GM23338 (cell line): ENCODE results near the gene DOP1B. TPM values are rescaled to one million over a fixed set of nuclear protein-coding genes. Genes with fewer than 3 reads are reported as not detected.
"Not testable (repeated sequence)": the region's sequence is repeated elsewhere in the genome, so short reads cannot be mapped to it uniquely, and the experiment has no call there.

ENCODE experiments used
- ATAC-seq: fragments of 200-7000 bp; cut with Tn5 transposase; 3 replicates; pipeline ENCODE4 v1.9.1; 2020
- DNase-seq: peaks from one replicate; pipeline ENCODE4 v3.0.0-alpha.2; 2015; ENCODE audit warnings: low spot score
- H2AFZ ChIP-seq: fragments of 200-600 bp; sonication (generic); 2 replicates; pipeline ENCODE4 v1.8.0; 2016; ENCODE audit warnings: antibody characterized with exemption, mild to moderate bottlenecking, moderate library complexity
- H3F3A ChIP-seq: fragments of 200-600 bp; sonication (generic); replicated peaks from 2 replicates; pipeline ENCODE4 v1.8.0; 2017; ENCODE audit warnings: antibody characterized with exemption, mixed run types, low read depth
- H3K27ac ChIP-seq: fragments of 200-600 bp; sonication (generic); 2 replicates; pipeline ENCODE4 v1.6.1; 2016; ENCODE audit warnings: low read depth
- H3K27me3 ChIP-seq: fragments of 200-600 bp; sonication (generic); 2 replicates; pipeline ENCODE4 v1.8.0; 2016; ENCODE audit warnings: mild to moderate bottlenecking, mixed run types, moderate library complexity; ENCODE audit not compliant: insufficient read depth
- H3K36me3 ChIP-seq: fragments of 200-600 bp; sonication (generic); 2 replicates; pipeline ENCODE4 v1.8.0; 2016; ENCODE audit warnings: mild to moderate bottlenecking; ENCODE audit not compliant: insufficient read depth
- H3K4me1 ChIP-seq: fragments of 200-600 bp; sonication (generic); 2 replicates; pipeline ENCODE4 v1.8.0; 2016; ENCODE audit warnings: mild to moderate bottlenecking, moderate library complexity; ENCODE audit not compliant: insufficient read depth
- H3K4me2 ChIP-seq: fragments of 200-600 bp; sonication (generic); 2 replicates; pipeline ENCODE4 v1.7.1; 2017; ENCODE audit warnings: mixed run types
- H3K4me3 ChIP-seq: fragments of 200-600 bp; sonication (generic); 2 replicates; pipeline ENCODE4 v1.6.1; 2016; ENCODE audit warnings: mixed run types
- H3K79me2 ChIP-seq: fragments of 200-600 bp; sonication (generic); replicated peaks from 2 replicates; pipeline ENCODE4 v1.8.0; 2017; ENCODE audit warnings: mild to moderate bottlenecking; ENCODE audit not compliant: insufficient read depth
- H3K9me2 ChIP-seq: fragments of 200-600 bp; sonication (generic); 2 replicates; pipeline ENCODE4 v1.8.0; 2017; ENCODE audit not compliant: insufficient read depth
- H4K20me1 ChIP-seq: fragments of 200-600 bp; sonication (generic); replicated peaks from 2 replicates; pipeline ENCODE4 v1.8.0; 2017; ENCODE audit warnings: mild to moderate bottlenecking; ENCODE audit not compliant: insufficient read depth
- H3K27ac Mint-ChIP-seq: 2 replicates; pipeline ENCODE4 v1.8.0; 2020; ENCODE audit warnings: inconsistent platforms, mild to moderate bottlenecking, moderate library complexity, mixed read lengths
- H3K27me3 Mint-ChIP-seq: 3 replicates; pipeline ENCODE4 v1.8.0; 2022; ENCODE audit warnings: low read depth, mild to moderate bottlenecking, moderate library complexity, mixed read lengths, inconsistent platforms; ENCODE audit not compliant: insufficient read depth, poor library complexity
- H3K36me3 Mint-ChIP-seq: 3 replicates; pipeline ENCODE4 v1.8.0; 2021; ENCODE audit warnings: low read depth, mild to moderate bottlenecking, inconsistent platforms, moderate library complexity, mixed read lengths
- H3K4me1 Mint-ChIP-seq: 3 replicates; pipeline ENCODE4 v1.8.0; 2020; ENCODE audit warnings: mild to moderate bottlenecking, inconsistent platforms, mixed read lengths
- H3K4me3 Mint-ChIP-seq: 3 replicates; pipeline ENCODE4 v1.8.0; 2021; ENCODE audit warnings: moderate library complexity, mild to moderate bottlenecking, inconsistent platforms, mixed read lengths
- H3K9me3 Mint-ChIP-seq: 3 replicates; pipeline ENCODE4 v1.8.0; 2020; ENCODE audit warnings: moderate library complexity, mild to moderate bottlenecking, inconsistent platforms, mixed read lengths
- CREB1 ChIP-seq: fragments of 250-450 bp; sonication (Bioruptor Pico); IDR thresholded peaks from 2 replicates; pipeline ENCODE4 v1.5.0; 2020; ENCODE audit warnings: low read depth, mild to moderate bottlenecking, moderate library complexity
- EZH2 ChIP-seq: fragments of 200-600 bp; sonication (generic); IDR thresholded peaks from one replicate; pipeline ENCODE4 v1.8.0; 2017; ENCODE audit warnings: antibody characterized with exemption, mild to moderate bottlenecking, low read depth; ENCODE audit not compliant: unreplicated experiment
- EZH2phosphoT487 ChIP-seq: fragments of 200-600 bp; sonication (generic); IDR thresholded peaks from one replicate; pipeline ENCODE4 v1.8.1; 2018; ENCODE audit warnings: antibody characterized with exemption; ENCODE audit not compliant: unreplicated experiment
- NANOG ChIP-seq: IDR thresholded peaks from 2 replicates; pipeline ENCODE4 v1.6.1; 2016; ENCODE audit warnings: antibody characterized with exemption, borderline replicate concordance
- POLR2AphosphoS5 ChIP-seq: IDR thresholded peaks from 2 replicates; pipeline ENCODE4 v1.6.1; 2016; ENCODE audit warnings: antibody characterized with exemption, low read depth
- polyA plus RNA-seq: library from polyadenylated mRNA; unstranded; fragments of >200 nt; fragmentation: Nextera tagmentation; extraction: Ambion mirVana; gene quantifications from 2 replicates; pipeline ENCODE4 v1.2.1, GENCODE V29; 2016
- total RNA-seq: library from RNA; depleted of rRNA; stranded (reverse); fragments of >200 nt; shearing (Covaris generic); gene quantifications from 2 replicates; pipeline ENCODE4 v1.2.3, GENCODE V29; 2014
- TF ChIP-seq, protein P1 (sequence below), 2 experiments: fragments of 200-600 bp in 1 of 2; sonication (generic) in 1 of 2; conservative IDR thresholded peaks; 2 replicates each; pipeline versions ENCODE4 v1.5.1 to v1.6.1; 2016 to 2017; ENCODE audit warnings: antibody characterized with exemption in 2 of 2, low read depth in 2 of 2, mild to moderate bottlenecking in 2 of 2, moderate library complexity in 1 of 2

Gene DOP1B
- total and polyA plus RNA-seq, 2 experiments from 2014 or later: 4.9 to 18.0 TPM

DNA sequence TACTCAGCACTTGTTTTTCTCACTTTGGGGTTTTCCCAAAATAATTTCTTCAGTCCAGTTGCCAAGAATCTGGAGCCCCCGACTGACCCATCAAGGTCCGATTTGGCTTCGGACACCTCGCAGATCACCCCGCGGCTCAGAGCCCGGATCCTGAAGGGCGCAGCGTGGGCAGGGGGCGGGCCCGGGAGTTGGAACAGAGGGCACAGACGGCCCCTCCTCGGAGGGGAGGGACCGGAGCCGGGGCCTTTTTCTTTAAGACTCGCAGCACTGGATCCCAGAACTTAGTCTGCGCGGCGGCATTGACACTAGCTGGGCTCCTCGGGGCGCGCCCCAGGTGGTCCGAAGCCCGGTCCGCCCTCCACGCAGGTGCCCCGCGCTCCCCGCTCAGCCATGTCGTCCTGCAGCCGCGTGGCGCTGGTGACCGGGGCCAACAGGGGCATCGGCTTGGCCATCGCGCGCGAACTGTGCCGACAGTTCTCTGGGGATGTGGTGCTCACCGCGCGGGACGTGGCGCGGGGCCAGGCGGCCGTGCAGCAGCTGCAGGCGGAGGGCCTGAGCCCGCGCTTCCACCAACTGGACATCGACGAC lies 21.7 kb upstream of the DOP1B start, which contains the start of gene CBR3:
TSS of gene CBR3 (plus strand) at position 277 of the 588 bp plus-strand sequence. CDS start at position 391, 114 bp downstream.
- Histone ChIP-seq H3K4me1 (peaks cover 30% of the 10 kb centered on the region), H3K27ac (no peak within 1 kb of the TSS), H4K20me1 (no peaks in the 10 kb centered on the region; the same call in 1 of the 2 replicates), H3K27me3 (peaks cover 61% of the 10 kb centered on the region), H3K4me2 (peak within 1 kb of the TSS; percentile 99), H2AFZ (peak within 1 kb of the TSS; percentile 48), H3K79me2 (no peaks in the 10 kb centered on the region), H3K36me3 (no peaks in the 10 kb centered on the region), H3F3A (peaks cover 25% of the 10 kb centered on the region; the same call in 1 of the 2 replicates), H3K4me3 (peak within 1 kb of the TSS; percentile 73), H3K9me2 (no peaks in the 10 kb centered on the region)
- Mint-ChIP-seq H3K27ac (no peak within 1 kb of the TSS), H3K4me1 (peaks cover 29% of the 10 kb centered on the region), H3K4me3 (peak within 1 kb of the TSS; percentile 77), H3K9me3 (0 out of 3 replicates have a peak, but pooled peaks cover 5% of the 10 kb centered on the region), H3K27me3 (peaks cover 46% of the 10 kb centered on the region), H3K36me3 (no peaks in the 10 kb centered on the region; the same call in 2 of the 3 replicates)
- TF ChIP-seq, protein P1, sequence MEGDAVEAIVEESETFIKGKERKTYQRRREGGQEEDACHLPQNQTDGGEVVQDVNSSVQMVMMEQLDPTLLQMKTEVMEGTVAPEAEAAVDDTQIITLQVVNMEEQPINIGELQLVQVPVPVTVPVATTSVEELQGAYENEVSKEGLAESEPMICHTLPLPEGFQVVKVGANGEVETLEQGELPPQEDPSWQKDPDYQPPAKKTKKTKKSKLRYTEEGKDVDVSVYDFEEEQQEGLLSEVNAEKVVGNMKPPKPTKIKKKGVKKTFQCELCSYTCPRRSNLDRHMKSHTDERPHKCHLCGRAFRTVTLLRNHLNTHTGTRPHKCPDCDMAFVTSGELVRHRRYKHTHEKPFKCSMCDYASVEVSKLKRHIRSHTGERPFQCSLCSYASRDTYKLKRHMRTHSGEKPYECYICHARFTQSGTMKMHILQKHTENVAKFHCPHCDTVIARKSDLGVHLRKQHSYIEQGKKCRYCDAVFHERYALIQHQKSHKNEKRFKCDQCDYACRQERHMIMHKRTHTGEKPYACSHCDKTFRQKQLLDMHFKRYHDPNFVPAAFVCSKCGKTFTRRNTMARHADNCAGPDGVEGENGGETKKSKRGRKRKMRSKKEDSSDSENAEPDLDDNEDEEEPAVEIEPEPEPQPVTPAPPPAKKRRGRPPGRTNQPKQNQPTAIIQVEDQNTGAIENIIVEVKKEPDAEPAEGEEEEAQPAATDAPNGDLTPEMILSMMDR (conservative IDR thresholded peaks at IDR 0.05; ENCODE audit: low read depth in 2 of 2): no peak
- TF ChIP-seq EZH2 (peak; percentile 64), EZH2phosphoT487 (no peak), POLR2AphosphoS5 (no peak), NANOG (no peak), CREB1 (CRISPR knock-in tag) (no peak)
- ATAC-seq: peak; percentile 30
- peak; percentile 43 for DNase-seq

DNA sequence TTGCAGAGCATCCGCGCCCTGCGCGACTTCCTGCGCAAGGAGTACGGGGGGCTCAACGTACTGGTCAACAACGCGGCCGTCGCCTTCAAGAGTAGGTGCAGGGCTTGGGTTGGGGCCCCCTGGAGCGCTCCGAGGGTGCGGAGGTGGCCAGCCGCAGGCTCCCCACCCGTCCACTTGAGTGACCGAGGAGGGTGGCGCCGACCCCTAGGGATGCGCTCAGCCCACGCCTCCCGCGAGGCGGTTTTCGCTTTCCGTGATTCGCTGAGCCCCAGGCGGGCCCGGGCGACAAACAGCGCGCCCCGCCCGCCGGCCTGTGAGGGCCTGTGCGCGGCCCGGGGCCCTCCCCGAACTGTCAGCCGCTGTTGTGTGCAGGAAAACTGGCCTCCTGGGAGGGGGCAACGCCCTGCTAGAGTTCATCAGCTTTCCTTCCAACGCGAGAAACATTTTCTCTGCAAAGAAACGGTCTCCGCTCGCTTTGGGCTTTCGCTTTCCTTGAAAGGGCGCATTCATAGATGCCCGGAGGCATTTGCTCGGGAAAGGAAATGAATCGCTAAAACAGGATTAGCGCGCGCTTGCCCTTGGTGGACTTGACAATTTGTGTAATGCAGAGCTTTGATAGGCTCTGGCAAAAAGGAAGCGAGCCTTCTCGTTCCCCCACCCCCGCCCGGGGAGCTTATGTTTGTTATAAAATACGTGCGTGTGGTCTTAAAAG lies 21.1 kb upstream of the DOP1B start:
- Histone ChIP-seq H3K27ac (no peak overlapping the region), H3K4me2 (peak overlapping the region; percentile 99), H3K4me1 (peaks cover 30% of the 10 kb centered on the region), H2AFZ (peak overlapping the region; percentile 48), H3K79me2 (no peaks in the 10 kb centered on the region), H3K9me2 (no peaks in the 10 kb centered on the region), H3K36me3 (no peaks in the 10 kb centered on the region), H3F3A (peaks cover 25% of the 10 kb centered on the region; the same call in 1 of the 2 replicates), H3K4me3 (peak overlapping the region; percentile 73), H4K20me1 (no peaks in the 10 kb centered on the region; the same call in 1 of the 2 replicates), H3K27me3 (peaks cover 60% of the 10 kb centered on the region)
- TF ChIP-seq EZH2 (peak; percentile 42), EZH2phosphoT487 (no peak)
- TF ChIP-seq, protein P1 (conservative IDR thresholded peaks at IDR 0.05; ENCODE audit: low read depth in 2 of 2): no peak
- ATAC-seq (peak; percentile 66), DNase-seq (peak; percentile 83)
- H3K27me3 Mint-ChIP-seq: peaks cover 46% of the 10 kb centered on the region
- 0 out of 3 replicates have a peak, but pooled peaks cover 5% of the 10 kb centered on the region for H3K9me3 Mint-ChIP-seq
- peaks cover 26% of the 10 kb centered on the region for H3K4me1 Mint-ChIP-seq
- no peaks in the 10 kb centered on the region; the same call in 2 of the 3 replicates for H3K36me3 Mint-ChIP-seq
- H3K4me3 Mint-ChIP-seq: peak overlapping the region; percentile 77
- no peak overlapping the region for H3K27ac Mint-ChIP-seq

DNA sequence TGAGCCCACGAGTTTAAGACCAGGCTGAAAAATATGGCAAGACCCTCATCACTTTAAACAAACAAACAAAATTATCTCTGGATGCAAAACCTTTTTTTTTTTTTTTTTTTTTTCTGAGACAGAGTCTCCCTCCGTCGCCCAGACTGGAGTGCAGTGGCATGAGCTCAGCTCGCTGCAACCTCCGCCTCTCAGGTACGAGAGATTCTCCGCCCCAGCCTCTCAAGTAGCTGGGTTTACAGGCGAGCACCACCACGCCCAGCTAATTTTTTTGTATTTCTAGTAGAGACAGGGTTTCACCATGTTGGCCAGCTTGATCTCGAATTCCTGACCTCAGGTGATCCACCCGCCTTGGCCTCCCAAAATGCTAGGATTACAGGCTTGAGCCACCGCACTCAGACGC lies 16.8 kb upstream of the DOP1B start:
- H3K4me1 ChIP-seq: peaks cover 18% of the 10 kb centered on the region
- H3K9me3 Mint-ChIP-seq, H3K27ac ChIP-seq, H3K27ac Mint-ChIP-seq, H2AFZ ChIP-seq, H3K4me3 Mint-ChIP-seq, H3K9me2 ChIP-seq, DNase-seq, H3K4me2 ChIP-seq, H4K20me1 ChIP-seq, H3K4me3 ChIP-seq, ATAC-seq, H3K36me3 Mint-ChIP-seq, H3K79me2 ChIP-seq, H3K36me3 ChIP-seq: not testable (repeated sequence)
- peaks cover 14% of the 10 kb centered on the region; the same call in 1 of the 2 replicates for H3F3A ChIP-seq
- peaks cover 25% of the 10 kb centered on the region for H3K27me3 ChIP-seq
- Mint-ChIP-seq H3K27me3 (peaks cover 24% of the 10 kb centered on the region), H3K4me1 (peaks cover 20% of the 10 kb centered on the region; the same call in 2 of the 3 replicates)
